A549 (cell line): Measurements from ENCODE around the gene ZGPAT. TPM values are rescaled to one million over a fixed set of nuclear protein-coding genes. Genes with fewer than 3 reads are reported as not detected.

Source experiments
- ATAC-seq, 2 experiments: fragments of 200-7000 bp in 1 of 2; fragments of >200 bp in 1 of 2; cut with Nextera tagmentation in 1 of 2; cut with Tn5 transposase in 1 of 2; 3 replicates each; pipeline versions ENCODE4 v1.8.0 to v1.9.1; 2018 to 2020; ENCODE audit warnings: mild to moderate bottlenecking in 1 of 2, moderate library complexity in 1 of 2
- CTCF ChIA-PET: fragments of 300-600 bp; sonication (Branson Sonifier 250); formaldehyde crosslinking; extraction: SDS; loops from one replicate; lab custom pipeline; 2021; ENCODE audit warnings: antibody characterized with exemption, inconsistent platforms; lab: Yijun Ruan, JAX
- POLR2A ChIA-PET: fragments of 350-600 bp; formaldehyde crosslinking; extraction: SDS; loops from one replicate; lab custom pipeline; 2021; ENCODE audit warnings: antibody characterized with exemption, inconsistent platforms; lab: Yijun Ruan, JAX
- DNase-seq, 2 experiments: peaks; one replicate each; pipeline versions ENCODE4 v3.0.0 to v3.0.0-alpha.2; 2011 to 2016; ENCODE audit warnings: low read depth in 1 of 2, low spot score in 1 of 2
- FAIRE-seq: peaks from 2 replicates; lab custom pipeline; 2011; peaks lifted over from hg19 to GRCh38; lab: Jason Lieb, UNC
- H3K27ac ChIP-seq, 2 experiments: fragments of >200 bp; sonication (Bioruptor Twin); formaldehyde crosslinking; 3 replicates each; pipeline ENCODE4 v1.5.1; 2016 to 2017
- H3K4me1 ChIP-seq: fragments of >200 bp; sonication (Bioruptor Twin); formaldehyde crosslinking; 3 replicates; pipeline ENCODE4 v1.6.1; 2016
- H3K4me2 ChIP-seq: fragments of >200 bp; sonication (Bioruptor Twin); formaldehyde crosslinking; 3 replicates; pipeline ENCODE4 v1.6.1; 2016
- H3K4me3 ChIP-seq: fragments of >200 bp; sonication (Bioruptor Twin); formaldehyde crosslinking; 3 replicates; pipeline ENCODE4 v1.5.1; 2016
- H3K9me3 ChIP-seq: fragments of >200 bp; sonication (Bioruptor Twin); formaldehyde crosslinking; 3 replicates; pipeline ENCODE4 v1.6.1; 2016
- CHD4 ChIP-seq: fragments of 200-600 bp; sonication (generic); IDR thresholded peaks from 2 replicates; pipeline ENCODE4 v1.6.1; 2016; ENCODE audit warnings: antibody characterized with exemption, mild to moderate bottlenecking, borderline replicate concordance
- EHMT2 ChIP-seq: fragments of 200-600 bp; sonication (generic); IDR thresholded peaks from 2 replicates; pipeline ENCODE4 v1.6.1; 2016; ENCODE audit warnings: antibody characterized with exemption, low read depth, mild to moderate bottlenecking, moderate library complexity
- ELK1 ChIP-seq: fragments of 150-350 bp; IDR thresholded peaks from 2 replicates; pipeline ENCODE4 v1.6.1; 2014; ENCODE audit warnings: low read depth, mild to moderate bottlenecking, low read length
- ESRRA ChIP-seq: fragments of 150-350 bp; IDR thresholded peaks from 2 replicates; pipeline ENCODE4 v1.6.1; 2014; ENCODE audit warnings: mild to moderate bottlenecking, low read length, borderline replicate concordance
- FOSL2 ChIP-seq, 2 experiments: fragments of 450-650 bp in 1 of 2; fragments of >200 bp in 1 of 2; sonication (Bioruptor Twin) in 1 of 2; formaldehyde crosslinking; IDR thresholded peaks; 2 replicates each; pipeline versions ENCODE4 v1.5.0 to v1.6.1; 2016 to 2020; ENCODE audit warnings: mild to moderate bottlenecking in 1 of 2, moderate library complexity in 1 of 2
- HEYL ChIP-seq: fragments of 250-450 bp; sonication (Bioruptor Pico); IDR thresholded peaks from 2 replicates; pipeline ENCODE4 v1.8.0; 2021; ENCODE audit warnings: mild to moderate bottlenecking, moderate library complexity
- JUN ChIP-seq, 2 experiments: fragments of >200 bp; sonication (Bioruptor Twin); formaldehyde crosslinking; IDR thresholded peaks; 2 replicates in 1 of 2; 3 replicates in 1 of 2; pipeline ENCODE4 v1.6.1; 2016 to 2017
- JUNB ChIP-seq: fragments of >200 bp; sonication (Bioruptor Twin); formaldehyde crosslinking; IDR thresholded peaks from 2 replicates; pipeline ENCODE4 v1.6.1; 2016
- KDM5A ChIP-seq: fragments of 200-600 bp; sonication (generic); IDR thresholded peaks from 2 replicates; pipeline ENCODE4 v1.6.1; 2016; ENCODE audit warnings: antibody characterized with exemption, mild to moderate bottlenecking
- MAX ChIP-seq: IDR thresholded peaks from 2 replicates; pipeline ENCODE4 v1.6.1; 2012
- MYC ChIP-seq: IDR thresholded peaks from 2 replicates; pipeline ENCODE4 v1.6.1; 2012; ENCODE audit warnings: mild to moderate bottlenecking, inconsistent platforms, low read length, improper control_type of control experiment, borderline replicate concordance
- PHF8 ChIP-seq: fragments of 200-600 bp; sonication (generic); IDR thresholded peaks from 2 replicates; pipeline ENCODE4 v1.6.1; 2016; ENCODE audit warnings: low read depth, mild to moderate bottlenecking, antibody characterized with exemption, moderate library complexity, borderline replicate concordance
- POLR2A ChIP-seq: IDR thresholded peaks from 2 replicates; pipeline ENCODE4 v1.6.1; 2012; ENCODE audit warnings: mild to moderate bottlenecking, low read length
- RARB ChIP-seq: fragments of 250-450 bp; sonication (Bioruptor Pico); IDR thresholded peaks from 2 replicates; pipeline ENCODE4 v1.8.0; 2021; ENCODE audit warnings: mild to moderate bottlenecking, moderate library complexity
- RCOR1 ChIP-seq: fragments of 150-350 bp; IDR thresholded peaks from 2 replicates; pipeline ENCODE4 v1.6.1; 2014; ENCODE audit warnings: antibody characterized with exemption, low read length, low read depth
- RFX5 ChIP-seq: fragments of 450-650 bp; IDR thresholded peaks from 2 replicates; pipeline ENCODE4 v1.7.1; 2014; ENCODE audit warnings: antibody characterized with exemption, mild to moderate bottlenecking, moderate library complexity
- RNF2 ChIP-seq: fragments of 200-600 bp; sonication (generic); IDR thresholded peaks from 2 replicates; pipeline ENCODE4 v1.6.1; 2016; ENCODE audit warnings: low read depth, mild to moderate bottlenecking, antibody characterized with exemption, moderate library complexity, borderline replicate concordance
- TFCP2L1 ChIP-seq: fragments of 250-450 bp; sonication (Bioruptor Pico); IDR thresholded peaks from 2 replicates; pipeline ENCODE4 v1.5.0; 2021; ENCODE audit warnings: mild to moderate bottlenecking
- TP53 ChIP-seq: fragments of 250-450 bp; sonication (Bioruptor Pico); IDR thresholded peaks from 2 replicates; pipeline ENCODE4 v1.5.0; 2021; ENCODE audit warnings: mild to moderate bottlenecking, moderate library complexity
- ZFP36 ChIP-seq: fragments of 450-650 bp; IDR thresholded peaks from 2 replicates; pipeline ENCODE4 v1.6.1; 2014; ENCODE audit warnings: borderline replicate concordance; ENCODE audit not compliant: partially characterized antibody
- ZSCAN20 ChIP-seq: fragments of 250-450 bp; sonication (Bioruptor Pico); IDR thresholded peaks from 2 replicates; pipeline ENCODE4 v1.8.0; 2022; ENCODE audit warnings: mild to moderate bottlenecking, moderate library complexity
- WGBS: methylation state at CpG from one replicate; pipeline ENCODE4 v1.1.6; 2017; ENCODE audit errors: missing lambda C conversion rate; 5-methylcytosine and 5-hydroxymethylcytosine counted together
- polyA minus RNA-seq: library from RNA; depleted of rRNA, polyadenylated mRNA; stranded (reverse); fragments of >200 nt; gene quantifications from 2 replicates; pipeline ENCODE4 v1.2.3, GENCODE V29; 2011; rRNA and poly(A)+ RNA removed
- polyA plus RNA-seq, 4 experiments: library from polyadenylated mRNA; depleted of rRNA in 3 of 4; stranded (reverse); fragments of >200 nt; fragmentation: RNase III in 1 of 4; extraction: RNeasy Plus Mini Kit Qiagen cat#74134 plus additional on column Dnase treatment in 1 of 4; gene quantifications; 2 replicates in 3 of 4; 3 replicates in 1 of 4; pipeline ENCODE4 v1.2.3, GENCODE V29; 2011 to 2017
- TF ChIP-seq, protein P1 (sequence below): fragments of >200 bp; sonication (Bioruptor Twin); formaldehyde crosslinking; IDR thresholded peaks from 3 replicates; pipeline ENCODE4 v1.6.1; 2016
- TF ChIP-seq, protein P2 (sequence below): fragments of 200-600 bp; sonication (generic); IDR thresholded peaks from 2 replicates; pipeline ENCODE4 v1.6.1; 2016; ENCODE audit warnings: antibody characterized with exemption, mild to moderate bottlenecking, moderate library complexity
- TF ChIP-seq, protein P3 (sequence below): fragments of >200 bp; sonication (Bioruptor Twin); formaldehyde crosslinking; IDR thresholded peaks from 2 replicates; pipeline ENCODE4 v1.6.1; 2016

ZGPAT gene, protein sequence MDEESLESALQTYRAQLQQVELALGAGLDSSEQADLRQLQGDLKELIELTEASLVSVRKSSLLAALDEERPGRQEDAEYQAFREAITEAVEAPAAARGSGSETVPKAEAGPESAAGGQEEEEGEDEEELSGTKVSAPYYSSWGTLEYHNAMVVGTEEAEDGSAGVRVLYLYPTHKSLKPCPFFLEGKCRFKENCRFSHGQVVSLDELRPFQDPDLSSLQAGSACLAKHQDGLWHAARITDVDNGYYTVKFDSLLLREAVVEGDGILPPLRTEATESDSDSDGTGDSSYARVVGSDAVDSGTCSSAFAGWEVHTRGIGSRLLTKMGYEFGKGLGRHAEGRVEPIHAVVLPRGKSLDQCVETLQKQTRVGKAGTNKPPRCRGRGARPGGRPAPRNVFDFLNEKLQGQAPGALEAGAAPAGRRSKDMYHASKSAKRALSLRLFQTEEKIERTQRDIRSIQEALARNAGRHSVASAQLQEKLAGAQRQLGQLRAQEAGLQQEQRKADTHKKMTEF
- polyA plus RNA-seq (2011; rRNA removed), result 9.2 and 9.5 TPM in 2 replicates
- 28.6 and 32.6 TPM in 2 replicates for polyA plus RNA-seq (2012; cell fraction: cytosol; rRNA removed)
- 98.7 and 141 TPM in 2 replicates for polyA plus RNA-seq (2012; cell fraction: nucleus; rRNA removed)
- polyA plus RNA-seq (2017; fragmentation: RNase III; extraction: RNeasy Plus Mini Kit Qiagen cat#74134 plus additional on column Dnase treatment), result 22.6 to 25.6 TPM (median 23.9 TPM) in 3 replicates
- 8.8 and 10.6 TPM in 2 replicates for polyA minus RNA-seq

DNA sequence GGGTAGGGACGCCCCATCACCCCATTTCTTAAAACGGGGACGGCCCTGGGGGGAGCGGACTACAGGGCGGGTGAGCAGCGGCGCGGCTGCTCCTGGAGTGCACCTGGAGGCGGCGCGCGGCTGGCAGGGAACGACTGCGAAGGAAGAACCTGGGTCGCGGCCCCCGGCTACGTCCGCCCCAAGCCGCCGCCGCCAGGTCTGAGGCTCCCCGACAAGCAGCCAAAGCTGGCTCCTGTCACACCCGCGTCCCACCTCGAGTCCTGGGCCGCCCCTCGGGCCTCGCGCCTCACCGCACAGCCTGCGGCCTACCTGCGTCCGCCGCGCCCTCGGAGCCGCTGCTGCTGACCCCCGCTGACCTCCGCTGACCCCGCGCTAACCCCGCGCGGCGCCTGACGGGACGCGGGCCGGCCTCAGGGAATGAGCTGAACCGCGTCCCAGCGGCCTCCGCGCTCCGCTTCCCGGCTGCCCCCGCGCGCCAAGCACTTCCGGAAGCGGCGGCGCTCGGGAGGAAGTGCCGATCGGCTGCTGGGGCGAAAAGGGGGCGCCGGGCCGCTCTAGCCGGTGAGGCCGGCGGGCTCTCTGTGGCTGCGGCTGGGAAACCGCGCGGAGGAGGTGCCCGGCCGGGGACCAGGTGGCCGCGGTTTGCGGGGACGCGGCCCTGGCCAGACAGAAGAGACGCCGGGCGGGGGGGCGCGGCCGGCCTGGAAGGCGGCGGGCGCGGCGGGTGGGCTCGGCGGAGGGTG, at the start of gene ZGPAT, which contains the start of gene ARFRP1:
Gene ZGPAT (plus strand): TSS at position 482 of the 743 bp plus-strand sequence. CDS start 542 bp downstream, outside the sequence.
Gene ARFRP1 (minus strand): TSS at position 419 of the 743 bp plus-strand sequence. CDS start 885 bp downstream, outside the sequence.
- Histone ChIP-seq H3K27ac (peak within 1 kb of the TSS; percentile 97 to 98), H3K4me3 (peak within 1 kb of the TSS; percentile 98), H3K9me3 (peaks cover 10% of the 10 kb centered on the region), H3K4me1 (peaks cover 21% of the 10 kb centered on the region), H3K4me2 (peak within 1 kb of the TSS; percentile 99)
- no peak for FAIRE-seq
- 2% methylated on average over 17 of the region's 98 CpGs for WGBS
- peak; percentile 88 to 91 for ATAC-seq
- peak; percentile 64 to 87 for DNase-seq
- ChIA-PET POLR2A (interaction anchor here (0.6 to 2.5 kb wide), 16 partner anchors 10 to 330 kb away, joined by 3 to 38 read pairs (median 4); partner anchors contain the start of genes GMEB2, LIME1, PTK6 and RTEL1), CTCF (interaction anchor here (0.7 to 1.6 kb wide), 10 partner anchors 9 to 272 kb away, joined by 3 to 5 read pairs (median 3); partner anchors contain the start of gene SAMD10)
- TF ChIP-seq CHD4 (no peak), TP53 (CRISPR knock-in tag) (no peak), MAX (peak; percentile 69), ZFP36 (no peak), ESRRA (peak; percentile 72; the same call in 1 of the 2 replicates), ELK1 (no peak), PHF8 (peak; percentile 83), MYC (0 out of 2 replicates have a peak, but pooled peaks have one; percentile 20), RNF2 (no peak), RARB (peak; percentile 80; the same call in 1 of the 2 replicates), JUN (IDR thresholded peaks at IDR 0.05) (peak; percentile 71 to 91; a peak in 3 of 5 replicates), POLR2A (peak; percentile 40), RCOR1 (no peak), ZSCAN20 (no peak), EHMT2 (no peak), FOSL2 (IDR thresholded peaks at IDR 0.05) (no peak), FOSL2 (CRISPR knock-in tag; IDR thresholded peaks at IDR 0.05) (no peak), KDM5A (0 out of 2 replicates have a peak, but pooled peaks have one; percentile 25), HEYL (no peak)
- TF ChIP-seq, protein P1, sequence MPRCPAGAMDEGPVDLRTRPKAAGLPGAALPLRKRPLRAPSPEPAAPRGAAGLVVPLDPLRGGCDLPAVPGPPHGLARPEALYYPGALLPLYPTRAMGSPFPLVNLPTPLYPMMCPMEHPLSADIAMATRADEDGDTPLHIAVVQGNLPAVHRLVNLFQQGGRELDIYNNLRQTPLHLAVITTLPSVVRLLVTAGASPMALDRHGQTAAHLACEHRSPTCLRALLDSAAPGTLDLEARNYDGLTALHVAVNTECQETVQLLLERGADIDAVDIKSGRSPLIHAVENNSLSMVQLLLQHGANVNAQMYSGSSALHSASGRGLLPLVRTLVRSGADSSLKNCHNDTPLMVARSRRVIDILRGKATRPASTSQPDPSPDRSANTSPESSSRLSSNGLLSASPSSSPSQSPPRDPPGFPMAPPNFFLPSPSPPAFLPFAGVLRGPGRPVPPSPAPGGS, result peak; percentile 57; the same call in 1 of the 3 replicates

DNA sequence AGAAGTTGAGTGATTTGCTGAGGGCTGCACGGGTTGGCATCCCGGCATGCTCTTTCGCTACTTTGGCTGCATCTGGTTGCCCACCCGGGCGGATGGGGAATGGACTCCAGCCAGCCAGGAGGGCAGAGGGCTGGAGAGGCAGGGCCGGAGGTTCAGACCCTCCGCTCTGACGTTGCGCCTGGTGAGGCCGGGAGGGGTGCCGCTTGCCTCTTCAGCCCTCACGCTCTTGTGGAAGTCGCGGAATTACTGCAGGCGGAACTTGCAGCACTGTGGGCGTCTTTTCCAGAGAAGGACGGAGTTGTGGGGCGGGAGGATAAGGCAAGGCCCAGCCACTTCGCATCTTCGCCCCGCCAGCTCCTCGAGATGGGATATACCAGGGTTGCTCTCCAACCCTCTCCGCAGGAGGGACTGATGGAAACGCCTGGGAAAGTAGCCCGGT, 49.1 kb upstream of the ZGPAT start:
- no peak for DNase-seq
- Histone ChIP-seq H3K9me3 (no peaks in the 10 kb centered on the region), H3K4me3 (peak overlapping the region; percentile 74), H3K27ac (peak overlapping the region; percentile 83 to 93), H3K4me1 (peaks cover 6% of the 10 kb centered on the region; the same call in 2 of the 3 replicates), H3K4me2 (peak overlapping the region; percentile 90)
- ChIA-PET POLR2A (interaction anchor here (0.8 to 1.2 kb wide), 5 partner anchors 17 to 90 kb away, joined by 3 to 9 read pairs (median 5); partner anchors contain the start of genes ARFRP1, GMEB2 and ZGPAT), CTCF (interaction anchor here (1.2 to 2.0 kb wide), 2 partner anchors 30 to 121 kb away, joined by 4 to 7 read pairs; no protein-coding TSS in a partner anchor)
- peak; percentile 51 to 53 for ATAC-seq
- no peak for FAIRE-seq
- 5% methylated on average over 24 of the region's 25 CpGs for WGBS
- TF ChIP-seq TFCP2L1 (CRISPR knock-in tag) (no peak), RFX5 (no peak), JUNB (no peak), JUN (IDR thresholded peaks at IDR 0.05) (no peak), ELK1 (no peak), KDM5A (no peak)
- TF ChIP-seq, protein P2, sequence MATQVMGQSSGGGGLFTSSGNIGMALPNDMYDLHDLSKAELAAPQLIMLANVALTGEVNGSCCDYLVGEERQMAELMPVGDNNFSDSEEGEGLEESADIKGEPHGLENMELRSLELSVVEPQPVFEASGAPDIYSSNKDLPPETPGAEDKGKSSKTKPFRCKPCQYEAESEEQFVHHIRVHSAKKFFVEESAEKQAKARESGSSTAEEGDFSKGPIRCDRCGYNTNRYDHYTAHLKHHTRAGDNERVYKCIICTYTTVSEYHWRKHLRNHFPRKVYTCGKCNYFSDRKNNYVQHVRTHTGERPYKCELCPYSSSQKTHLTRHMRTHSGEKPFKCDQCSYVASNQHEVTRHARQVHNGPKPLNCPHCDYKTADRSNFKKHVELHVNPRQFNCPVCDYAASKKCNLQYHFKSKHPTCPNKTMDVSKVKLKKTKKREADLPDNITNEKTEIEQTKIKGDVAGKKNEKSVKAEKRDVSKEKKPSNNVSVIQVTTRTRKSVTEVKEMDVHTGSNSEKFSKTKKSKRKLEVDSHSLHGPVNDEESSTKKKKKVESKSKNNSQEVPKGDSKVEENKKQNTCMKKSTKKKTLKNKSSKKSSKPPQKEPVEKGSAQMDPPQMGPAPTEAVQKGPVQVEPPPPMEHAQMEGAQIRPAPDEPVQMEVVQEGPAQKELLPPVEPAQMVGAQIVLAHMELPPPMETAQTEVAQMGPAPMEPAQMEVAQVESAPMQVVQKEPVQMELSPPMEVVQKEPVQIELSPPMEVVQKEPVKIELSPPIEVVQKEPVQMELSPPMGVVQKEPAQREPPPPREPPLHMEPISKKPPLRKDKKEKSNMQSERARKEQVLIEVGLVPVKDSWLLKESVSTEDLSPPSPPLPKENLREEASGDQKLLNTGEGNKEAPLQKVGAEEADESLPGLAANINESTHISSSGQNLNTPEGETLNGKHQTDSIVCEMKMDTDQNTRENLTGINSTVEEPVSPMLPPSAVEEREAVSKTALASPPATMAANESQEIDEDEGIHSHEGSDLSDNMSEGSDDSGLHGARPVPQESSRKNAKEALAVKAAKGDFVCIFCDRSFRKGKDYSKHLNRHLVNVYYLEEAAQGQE, result no peak
- TF ChIP-seq, protein P3, sequence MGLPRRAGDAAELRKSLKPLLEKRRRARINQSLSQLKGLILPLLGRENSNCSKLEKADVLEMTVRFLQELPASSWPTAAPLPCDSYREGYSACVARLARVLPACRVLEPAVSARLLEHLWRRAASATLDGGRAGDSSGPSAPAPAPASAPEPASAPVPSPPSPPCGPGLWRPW, result no peak
